HFFc6 (cell line): ENCODE data around the gene CCND2. TPM values are rescaled to one million over a fixed set of nuclear protein-coding genes. Genes with fewer than 3 reads are reported as not detected.

Source experiments
- DNase-seq: peaks from one replicate; pipeline ENCODE4 v3.0.0-alpha.2; 2018
- H3K27ac Mint-ChIP-seq: 2 replicates; pipeline ENCODE4 v1.8.0; 2020; ENCODE audit warnings: mild to moderate bottlenecking, mixed read lengths
- H3K27me3 Mint-ChIP-seq: 2 replicates; pipeline ENCODE4 v1.8.0; 2021; ENCODE audit warnings: mild to moderate bottlenecking, moderate library complexity, mixed read lengths; ENCODE audit not compliant: insufficient read depth
- H3K36me3 Mint-ChIP-seq: 2 replicates; pipeline ENCODE4 v1.8.0; 2021; ENCODE audit warnings: low read depth, mixed read lengths
- H3K4me1 Mint-ChIP-seq: 2 replicates; pipeline ENCODE4 v1.8.0; 2020; ENCODE audit warnings: low read depth, mixed read lengths
- H3K4me3 Mint-ChIP-seq: 2 replicates; pipeline ENCODE4 v1.8.0; 2020; ENCODE audit warnings: mild to moderate bottlenecking, moderate library complexity, mixed read lengths
- H3K9me3 Mint-ChIP-seq: 2 replicates; pipeline ENCODE4 v1.8.0; 2020; ENCODE audit warnings: mild to moderate bottlenecking, mixed read lengths
- long read RNA-seq: library from polyadenylated mRNA; unstranded; transcript quantifications from one replicate; pipeline ENCODE4 v2.0.0, GENCODE V29; 2019
- total RNA-seq, 6 experiments: library from RNA; stranded (reverse); fragmentation: NEBNext Ultra II Directional; extraction: Animal tissue kit (Norgen Biotek cat#: 25700); gene quantifications; 2 replicates in 1 of 6; 3 replicates in 5 of 6; pipeline ENCODE4 v1.2.3, GENCODE V29; 2021
- TF ChIP-seq, protein P1 (sequence below): fragments of 200-600 bp; sonication (generic); IDR thresholded peaks from 2 replicates; pipeline ENCODE4 v1.5.0; 2021; ENCODE audit warnings: antibody characterized with exemption, mild to moderate bottlenecking

CCND2 gene
- total RNA-seq: 10 to 100 TPM in 4 of 6 experiments, 1 to 10 TPM in 2; 5.7 to 27.2 (median 24.5) TPM
- long read RNA-seq, full-length matches to known transcripts: 1 of 4 reads
- long read RNA-seq, partial matches to known transcripts: 0 of 4 reads
- long read RNA-seq, other reads (novel, unspliced or antisense): 3 of 4 reads

DNA sequence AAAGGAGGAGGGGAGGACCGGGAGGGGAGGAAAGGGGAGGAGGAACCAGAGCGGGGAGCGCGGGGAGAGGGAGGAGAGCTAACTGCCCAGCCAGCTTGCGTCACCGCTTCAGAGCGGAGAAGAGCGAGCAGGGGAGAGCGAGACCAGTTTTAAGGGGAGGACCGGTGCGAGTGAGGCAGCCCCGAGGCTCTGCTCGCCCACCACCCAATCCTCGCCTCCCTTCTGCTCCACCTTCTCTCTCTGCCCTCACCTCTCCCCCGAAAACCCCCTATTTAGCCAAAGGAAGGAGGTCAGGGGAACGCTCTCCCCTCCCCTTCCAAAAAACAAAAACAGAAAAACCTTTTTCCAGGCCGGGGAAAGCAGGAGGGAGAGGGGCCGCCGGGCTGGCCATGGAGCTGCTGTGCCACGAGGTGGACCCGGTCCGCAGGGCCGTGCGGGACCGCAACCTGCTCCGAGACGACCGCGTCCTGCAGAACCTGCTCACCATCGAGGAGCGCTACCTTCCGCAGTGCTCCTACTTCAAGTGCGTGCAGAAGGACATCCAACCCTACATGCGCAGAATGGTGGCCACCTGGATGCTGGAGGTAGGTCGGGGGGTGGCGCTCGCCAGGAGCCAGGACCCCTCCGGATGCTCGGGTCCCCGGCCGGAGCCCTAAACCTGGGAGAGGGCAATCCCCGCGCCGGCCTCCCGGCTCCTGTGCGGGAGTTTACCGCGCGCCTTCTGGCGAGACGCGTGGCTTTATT lies at the start of gene CCND2:
CCND2 (plus strand) TSS at position 111 of the 744 bp plus-strand sequence; CDS start at position 390, 279 bp downstream.
- Mint-ChIP-seq H3K4me1 (peaks cover 41% of the 10 kb centered on the region), H3K27ac (no peak within 1 kb of the TSS), H3K27me3 (peaks cover 65% of the 10 kb centered on the region), H3K9me3 (no peaks in the 10 kb centered on the region), H3K36me3 (no peaks in the 10 kb centered on the region), H3K4me3 (peak within 1 kb of the TSS; percentile 80)
- no peak for DNase-seq
- TF ChIP-seq, protein P1, sequence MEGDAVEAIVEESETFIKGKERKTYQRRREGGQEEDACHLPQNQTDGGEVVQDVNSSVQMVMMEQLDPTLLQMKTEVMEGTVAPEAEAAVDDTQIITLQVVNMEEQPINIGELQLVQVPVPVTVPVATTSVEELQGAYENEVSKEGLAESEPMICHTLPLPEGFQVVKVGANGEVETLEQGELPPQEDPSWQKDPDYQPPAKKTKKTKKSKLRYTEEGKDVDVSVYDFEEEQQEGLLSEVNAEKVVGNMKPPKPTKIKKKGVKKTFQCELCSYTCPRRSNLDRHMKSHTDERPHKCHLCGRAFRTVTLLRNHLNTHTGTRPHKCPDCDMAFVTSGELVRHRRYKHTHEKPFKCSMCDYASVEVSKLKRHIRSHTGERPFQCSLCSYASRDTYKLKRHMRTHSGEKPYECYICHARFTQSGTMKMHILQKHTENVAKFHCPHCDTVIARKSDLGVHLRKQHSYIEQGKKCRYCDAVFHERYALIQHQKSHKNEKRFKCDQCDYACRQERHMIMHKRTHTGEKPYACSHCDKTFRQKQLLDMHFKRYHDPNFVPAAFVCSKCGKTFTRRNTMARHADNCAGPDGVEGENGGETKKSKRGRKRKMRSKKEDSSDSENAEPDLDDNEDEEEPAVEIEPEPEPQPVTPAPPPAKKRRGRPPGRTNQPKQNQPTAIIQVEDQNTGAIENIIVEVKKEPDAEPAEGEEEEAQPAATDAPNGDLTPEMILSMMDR: no peak

DNA sequence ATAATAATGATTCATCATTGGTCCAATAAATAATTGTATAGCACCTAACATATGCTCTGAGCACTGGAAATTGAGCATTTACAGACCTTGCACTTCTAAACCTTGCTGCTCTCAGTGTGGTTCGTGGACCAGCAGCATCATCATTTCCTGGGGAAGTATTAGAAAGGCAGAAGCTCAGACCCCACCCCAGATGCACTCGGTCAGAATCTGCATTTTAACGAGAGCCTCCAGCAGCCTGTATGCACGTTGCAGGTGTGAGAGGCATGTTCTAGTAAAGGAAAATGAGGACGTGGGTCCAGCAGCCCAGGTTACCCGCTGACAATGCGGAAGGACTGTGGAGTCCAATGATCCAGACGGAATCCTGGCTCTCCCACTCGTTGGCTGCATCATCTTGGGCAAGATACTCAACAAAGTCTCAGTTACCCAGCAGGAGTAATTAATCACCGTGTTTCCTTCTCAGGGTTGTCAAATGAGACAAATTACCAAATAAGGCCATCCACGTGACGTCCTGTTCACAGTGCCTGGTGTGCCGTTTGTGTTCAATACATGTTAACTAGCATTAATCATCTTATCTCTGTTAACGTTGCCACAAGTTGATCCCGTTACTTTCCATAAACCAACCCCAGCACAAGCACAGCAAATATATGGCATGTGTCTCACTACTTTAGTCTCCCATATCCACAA lies 49.2 kb upstream of the CCND2 start:
- no peaks in the 10 kb centered on the region; the same call in none of the 2 replicates for H3K9me3 Mint-ChIP-seq
- H3K4me1 Mint-ChIP-seq: no peaks in the 10 kb centered on the region
- H3K4me3 Mint-ChIP-seq: no peak overlapping the region
- H3K27me3 Mint-ChIP-seq: peaks cover 6% of the 10 kb centered on the region; the same call in 1 of the 2 replicates
- DNase-seq: no peak
- TF ChIP-seq, protein P1: no peak
- no peak overlapping the region for H3K27ac Mint-ChIP-seq
- no peaks in the 10 kb centered on the region for H3K36me3 Mint-ChIP-seq

DNA sequence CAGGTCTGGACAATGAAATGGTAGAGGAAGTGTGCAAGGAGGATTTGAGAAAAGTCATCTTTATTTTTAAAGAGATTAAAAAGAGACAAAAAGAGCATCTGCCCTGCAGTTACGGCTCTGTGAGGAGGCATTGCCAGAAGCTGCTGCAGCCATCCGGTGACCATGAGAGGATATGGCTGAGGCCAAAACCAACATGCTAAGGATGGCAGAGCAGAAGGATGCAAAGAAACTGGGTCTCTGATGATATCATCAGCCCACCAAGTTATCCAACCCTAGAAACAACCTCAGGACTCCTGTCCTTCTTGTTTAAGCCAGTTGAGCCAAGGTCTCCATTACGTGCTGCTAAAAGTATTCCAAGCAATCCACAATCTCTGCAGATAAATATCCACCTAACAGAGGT lies 48.0 kb upstream of the CCND2 start:
- no peaks in the 10 kb centered on the region for H3K4me1 Mint-ChIP-seq
- H3K4me3 Mint-ChIP-seq: no peak overlapping the region
- H3K36me3 Mint-ChIP-seq: no peaks in the 10 kb centered on the region
- no peak overlapping the region for H3K27ac Mint-ChIP-seq
- no peak for DNase-seq
- H3K27me3 Mint-ChIP-seq: peaks cover 6% of the 10 kb centered on the region; the same call in 1 of the 2 replicates
- TF ChIP-seq, protein P1: no peak
- no peaks in the 10 kb centered on the region; the same call in none of the 2 replicates for H3K9me3 Mint-ChIP-seq

DNA sequence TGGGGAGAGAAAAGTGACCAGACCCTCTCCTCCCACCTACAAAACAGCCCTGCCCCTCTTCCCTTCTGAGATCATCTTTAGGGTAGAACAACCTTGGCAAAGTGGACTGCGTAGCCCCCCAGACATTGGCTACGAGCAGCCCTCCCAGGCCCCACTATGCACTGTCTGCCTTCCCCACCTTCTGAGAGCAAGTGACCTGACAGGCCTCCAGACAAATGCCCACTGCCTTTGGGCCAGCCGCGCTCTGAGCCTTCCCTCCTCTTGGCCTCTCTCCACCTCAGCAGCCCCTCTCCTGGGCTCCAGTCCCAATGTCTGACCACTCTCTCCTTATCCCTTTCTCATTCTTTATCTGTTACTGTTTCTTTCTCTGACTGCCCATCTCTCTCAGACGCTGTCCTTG lies 46.5 kb upstream of the CCND2 start:
- Mint-ChIP-seq H3K27me3 (peaks cover 9% of the 10 kb centered on the region; the same call in 1 of the 2 replicates), H3K4me1 (no peaks in the 10 kb centered on the region), H3K4me3 (no peak overlapping the region), H3K36me3 (no peaks in the 10 kb centered on the region), H3K9me3 (no peaks in the 10 kb centered on the region; the same call in none of the 2 replicates), H3K27ac (no peak overlapping the region)
- no peak for DNase-seq
- TF ChIP-seq, protein P1: no peak

DNA sequence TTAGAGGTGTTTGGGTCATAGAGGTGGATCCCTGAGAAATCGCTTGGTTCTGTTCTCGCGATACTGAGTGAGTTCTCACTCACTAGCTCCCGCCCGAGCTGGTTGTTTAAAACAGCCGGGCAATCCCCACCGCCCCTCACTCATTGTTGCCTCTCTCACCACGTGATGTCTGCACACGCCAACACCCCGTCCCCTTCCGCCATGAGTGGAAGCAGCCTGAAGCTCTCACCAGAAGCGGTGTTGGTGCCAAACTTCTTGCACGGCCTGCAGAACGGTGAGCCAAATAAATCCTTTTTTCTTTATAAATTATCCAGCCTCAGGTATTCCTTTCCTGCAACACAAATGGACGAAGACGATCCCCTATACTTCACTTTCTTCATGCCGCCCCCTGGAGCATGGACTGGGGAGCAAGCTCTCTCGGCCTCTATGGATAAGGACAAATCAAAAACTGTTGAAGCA lies 45.4 kb upstream of the CCND2 start:
- no peak for DNase-seq
- TF ChIP-seq, protein P1: no peak
- H3K9me3 Mint-ChIP-seq: no peaks in the 10 kb centered on the region; the same call in none of the 2 replicates
- no peak overlapping the region for H3K27ac Mint-ChIP-seq
- H3K27me3 Mint-ChIP-seq: peaks cover 9% of the 10 kb centered on the region; the same call in 1 of the 2 replicates
- H3K4me1 Mint-ChIP-seq: no peaks in the 10 kb centered on the region
- H3K36me3 Mint-ChIP-seq: no peaks in the 10 kb centered on the region
- no peak overlapping the region for H3K4me3 Mint-ChIP-seq
